ENCODE data around the gene EME2.

The EME2 gene

DNA sequence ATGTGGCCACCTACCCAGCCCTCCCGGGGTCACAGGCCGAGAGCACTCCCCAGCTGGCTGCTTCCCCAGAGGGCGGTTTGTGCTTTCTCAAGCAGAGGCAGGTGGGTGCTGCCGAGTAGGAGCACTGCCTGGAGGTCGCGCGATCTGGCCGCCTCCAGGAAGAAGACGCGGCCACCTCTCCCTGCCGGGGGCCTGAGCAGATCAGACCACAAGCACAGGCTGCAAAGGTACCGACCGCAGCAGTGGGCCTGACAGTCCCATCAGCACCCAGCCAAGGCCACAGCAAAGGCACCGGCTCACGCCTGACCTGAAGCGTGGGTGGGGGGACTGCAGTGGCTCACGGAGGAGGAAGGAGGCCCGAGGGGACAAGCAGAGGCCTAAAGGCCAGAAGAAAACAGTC, 36.1 kb downstream of the EME2 start:
- Mint-ChIP-seq H3K4me1 (peaks cover 7% of the 10 kb centered on the region), H3K27me3 (no peaks in the 10 kb centered on the region), H3K4me3 (no peak overlapping the region), H3K27ac (no peak overlapping the region), H3K36me3 (peaks cover 4% of the 10 kb centered on the region), H3K9me3 (no peaks in the 10 kb centered on the region)

DNA sequence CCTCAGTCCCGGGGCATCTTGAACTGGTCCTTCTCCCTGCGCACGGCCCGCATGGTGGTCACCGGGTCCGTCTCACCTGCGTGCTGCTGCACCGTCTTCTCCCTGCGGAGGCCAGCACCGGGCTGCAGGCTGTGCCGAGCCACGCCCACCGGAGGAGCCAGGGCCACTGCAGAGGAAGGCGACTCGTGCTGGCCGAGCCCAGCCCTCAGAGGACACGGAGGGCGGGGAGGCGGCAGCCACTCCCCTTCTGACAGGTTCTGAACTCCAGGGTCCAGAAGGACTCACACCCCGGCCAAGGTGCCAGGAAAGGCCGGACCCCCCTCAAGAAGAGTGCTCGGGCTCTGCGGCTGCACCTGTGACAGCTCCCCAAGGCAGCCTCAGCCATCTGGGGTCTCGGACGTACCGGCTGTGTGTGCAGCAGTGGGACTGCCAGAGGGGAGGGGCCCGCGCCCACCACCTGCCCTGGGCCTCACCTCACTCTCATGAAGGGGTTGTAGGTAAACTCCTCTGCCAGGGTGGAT, 36.7 kb downstream of the EME2 start:
- Mint-ChIP-seq H3K9me3 (no peaks in the 10 kb centered on the region), H3K27ac (no peak overlapping the region), H3K36me3 (peaks cover 4% of the 10 kb centered on the region)

DNA sequence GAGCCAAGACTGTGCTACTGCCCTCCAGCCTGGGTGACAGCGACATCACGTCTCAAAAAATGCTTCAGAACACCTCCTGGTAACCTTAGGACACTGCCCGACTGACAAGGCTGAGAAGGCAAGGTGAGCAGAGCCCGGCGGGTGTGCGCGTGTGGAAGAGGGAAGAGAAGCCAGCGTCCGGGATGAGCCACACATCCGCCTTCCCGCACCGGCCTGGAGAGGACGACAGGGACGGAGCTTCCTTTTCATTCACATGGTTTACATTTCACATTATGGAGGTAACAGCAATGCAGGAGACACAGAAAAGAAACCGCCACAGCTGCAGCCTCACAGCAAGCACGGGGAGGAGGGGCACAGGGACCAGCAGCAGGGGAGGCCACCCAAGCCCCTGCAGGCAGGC, 37.5 kb downstream of the EME2 start:
- Mint-ChIP-seq H3K4me1 (peaks cover 7% of the 10 kb centered on the region), H3K27me3 (no peaks in the 10 kb centered on the region), H3K27ac (no peak overlapping the region), H3K4me3 (no peak overlapping the region), H3K9me3 (no peaks in the 10 kb centered on the region), H3K36me3 (peaks cover 4% of the 10 kb centered on the region)

More for the DNA sequence above, 36.7 kb downstream of the EME2 start:
- Mint-ChIP-seq H3K4me1 (peaks cover 7% of the 10 kb centered on the region), H3K4me3 (no peak overlapping the region), H3K27me3 (no peaks in the 10 kb centered on the region)

DNA sequence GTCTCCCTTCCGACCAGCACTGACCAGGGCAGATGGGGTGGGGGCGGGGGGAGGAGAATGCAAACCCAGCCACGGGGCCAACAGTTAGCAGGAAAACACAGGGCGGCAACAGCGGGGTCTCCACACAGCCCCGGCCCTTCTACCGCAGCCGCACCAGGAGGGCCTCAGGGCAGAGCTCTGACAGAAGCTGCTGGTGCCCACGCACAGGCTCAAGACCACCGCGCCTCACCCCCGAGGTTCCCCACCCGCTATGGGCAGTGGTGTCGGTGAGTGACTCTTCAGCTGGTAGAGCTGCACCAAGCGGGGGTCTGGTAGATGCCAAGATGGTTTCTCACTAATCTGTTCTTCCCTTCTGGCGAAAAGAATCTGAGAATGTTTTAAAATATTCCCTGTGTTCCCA, 37.9 kb downstream of the EME2 start:
- no peaks in the 10 kb centered on the region for H3K9me3 Mint-ChIP-seq
- peaks cover 4% of the 10 kb centered on the region for H3K36me3 Mint-ChIP-seq
- no peak overlapping the region for H3K4me3 Mint-ChIP-seq
- no peak overlapping the region for H3K27ac Mint-ChIP-seq
- H3K4me1 Mint-ChIP-seq, result peaks cover 7% of the 10 kb centered on the region
- H3K27me3 Mint-ChIP-seq, result no peaks in the 10 kb centered on the region

DNA sequence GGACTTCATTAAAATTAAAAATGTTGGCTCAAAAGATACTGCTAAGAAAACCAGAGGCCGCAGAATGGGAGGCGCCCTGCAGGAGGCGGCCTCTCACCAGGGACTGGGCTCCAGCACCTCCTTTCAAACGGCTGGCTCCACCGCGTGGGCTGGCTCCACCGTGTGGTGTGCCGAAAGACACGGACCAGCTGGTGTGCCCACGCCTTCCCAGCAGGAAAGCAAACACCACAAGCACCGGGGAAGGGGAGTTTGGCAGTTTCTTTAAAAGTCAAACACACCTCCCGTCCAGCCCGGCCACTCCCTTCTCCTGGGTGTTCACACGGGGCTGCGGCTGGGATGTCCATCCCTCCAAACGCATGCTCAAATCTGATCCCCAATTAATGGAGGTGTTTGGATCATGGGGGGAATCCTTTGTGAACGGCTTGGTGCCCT, 40.1 kb downstream of the EME2 start:
- H3K27me3 Mint-ChIP-seq, result no peaks in the 10 kb centered on the region
- H3K4me1 Mint-ChIP-seq, result peaks cover 7% of the 10 kb centered on the region
- no peaks in the 10 kb centered on the region for H3K9me3 Mint-ChIP-seq
- H3K36me3 Mint-ChIP-seq, result peaks cover 2% of the 10 kb centered on the region
- H3K27ac Mint-ChIP-seq, result no peak overlapping the region
- no peak overlapping the region for H3K4me3 Mint-ChIP-seq

DNA sequence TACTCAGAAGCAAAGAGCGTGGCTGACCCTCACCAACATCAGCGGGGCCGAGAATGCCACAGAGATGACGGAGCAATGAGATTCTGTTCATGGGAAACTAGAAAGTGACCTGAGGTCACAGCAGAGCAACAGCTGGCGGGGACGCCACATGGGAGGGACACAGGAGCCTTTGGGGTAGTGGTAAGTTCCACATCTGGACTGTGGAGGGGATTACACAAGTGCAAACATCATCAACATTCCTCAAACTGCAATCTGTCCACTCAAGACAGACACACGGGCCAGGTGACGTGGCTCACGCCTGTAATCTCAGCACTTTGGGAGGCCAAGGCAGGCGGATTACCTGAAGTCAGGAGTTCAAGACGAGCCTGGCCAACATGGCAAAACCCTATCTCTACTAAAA, 42.9 kb downstream of the EME2 start:
- Mint-ChIP-seq H3K9me3 (no peaks in the 10 kb centered on the region), H3K36me3 (peaks cover 2% of the 10 kb centered on the region), H3K4me1 (peaks cover 7% of the 10 kb centered on the region), H3K4me3 (no peak overlapping the region), H3K27ac (no peak overlapping the region), H3K27me3 (no peaks in the 10 kb centered on the region)

DNA sequence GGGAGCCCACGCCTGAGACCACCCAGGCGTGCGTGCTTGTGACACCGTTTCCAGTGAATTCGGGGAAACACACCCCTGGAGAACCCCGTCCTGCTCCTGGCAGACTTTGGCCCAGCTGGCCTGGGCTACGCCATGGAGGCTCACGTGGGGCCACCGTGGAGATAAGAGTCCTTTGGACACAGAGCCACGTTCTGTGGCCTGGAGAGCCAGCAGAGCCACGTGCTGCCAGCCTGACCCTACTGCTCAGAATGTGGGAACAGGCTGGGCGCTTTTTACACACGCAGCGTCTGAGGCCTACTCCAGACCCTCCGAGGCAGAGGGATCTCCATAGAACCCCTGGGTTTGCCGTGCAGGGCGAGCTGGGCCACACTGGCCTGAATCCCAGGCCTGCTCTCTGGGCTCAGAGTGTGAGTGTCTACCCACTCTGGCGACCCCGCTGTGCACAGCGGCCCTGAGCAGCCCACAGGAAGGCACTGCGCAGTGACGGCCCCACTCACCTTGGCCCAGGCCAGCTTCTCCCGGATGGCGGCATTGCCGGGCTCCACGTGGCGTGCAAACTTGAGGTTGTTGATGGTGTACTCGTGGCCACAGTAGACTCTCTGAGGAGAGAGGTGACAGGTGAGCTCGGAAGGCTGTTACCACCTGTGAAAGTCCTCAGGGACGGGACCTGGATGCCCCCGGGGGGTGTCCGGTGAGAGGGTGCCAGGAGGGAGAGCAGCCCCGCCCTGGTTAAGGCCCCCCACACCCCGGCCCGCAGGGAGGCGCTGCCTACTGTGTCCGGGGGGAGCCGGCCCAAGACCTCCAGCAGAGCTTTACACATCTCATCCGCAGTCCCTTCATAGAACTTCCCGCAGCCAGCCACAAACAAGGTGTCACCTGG, 44.0 kb downstream of the EME2 start:
- peaks cover 2% of the 10 kb centered on the region for H3K36me3 Mint-ChIP-seq
- H3K4me3 Mint-ChIP-seq, result no peak overlapping the region
- no peak overlapping the region for H3K27ac Mint-ChIP-seq
- H3K4me1 Mint-ChIP-seq, result peaks cover 7% of the 10 kb centered on the region
- no peaks in the 10 kb centered on the region for H3K27me3 Mint-ChIP-seq
- H3K9me3 Mint-ChIP-seq, result no peaks in the 10 kb centered on the region

DNA sequence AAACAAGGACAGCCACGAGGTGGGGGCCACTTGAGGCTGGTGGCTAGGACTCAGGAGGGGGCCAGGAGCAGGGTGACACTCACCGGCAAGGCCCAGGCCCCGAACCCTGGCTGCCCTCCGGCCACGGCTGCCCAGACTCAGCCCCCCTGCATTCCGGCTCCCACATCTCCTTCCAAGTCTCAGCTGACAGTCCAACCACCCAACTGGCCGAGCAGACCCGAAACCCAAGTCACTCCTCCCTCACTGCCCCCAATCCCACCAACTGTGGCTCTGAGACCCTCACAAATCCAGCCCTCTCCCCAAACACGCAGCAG, 44.6 kb downstream of the EME2 start:
- Mint-ChIP-seq H3K4me3 (no peak overlapping the region), H3K9me3 (no peaks in the 10 kb centered on the region), H3K27ac (no peak overlapping the region), H3K36me3 (peaks cover 2% of the 10 kb centered on the region), H3K4me1 (peaks cover 7% of the 10 kb centered on the region), H3K27me3 (no peaks in the 10 kb centered on the region)

DNA sequence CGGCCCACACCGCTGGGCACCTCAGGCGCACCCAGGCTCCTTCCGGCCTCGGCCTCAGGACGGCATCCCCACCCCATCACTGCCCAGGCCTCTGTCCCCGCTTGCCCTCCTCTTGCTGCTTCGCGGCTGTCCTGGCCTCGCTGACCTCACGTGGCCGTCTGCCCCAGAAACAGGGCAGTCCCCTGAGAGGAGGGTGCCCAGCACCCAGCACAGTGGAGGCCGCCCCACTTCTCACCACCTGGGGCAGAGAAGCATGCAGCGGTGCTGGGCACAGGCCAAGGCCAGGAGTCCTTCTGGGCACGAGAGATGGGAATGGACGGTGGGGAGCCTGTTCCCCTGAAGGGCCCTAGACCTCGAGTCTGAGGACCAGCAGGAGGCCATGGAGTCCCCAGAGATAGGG, 45.1 kb downstream of the EME2 start:
- no peaks in the 10 kb centered on the region for H3K9me3 Mint-ChIP-seq
- peaks cover 7% of the 10 kb centered on the region for H3K4me1 Mint-ChIP-seq
- H3K27ac Mint-ChIP-seq, result no peak overlapping the region
- no peaks in the 10 kb centered on the region for H3K27me3 Mint-ChIP-seq
- H3K36me3 Mint-ChIP-seq, result peaks cover 2% of the 10 kb centered on the region
- no peak overlapping the region for H3K4me3 Mint-ChIP-seq

DNA sequence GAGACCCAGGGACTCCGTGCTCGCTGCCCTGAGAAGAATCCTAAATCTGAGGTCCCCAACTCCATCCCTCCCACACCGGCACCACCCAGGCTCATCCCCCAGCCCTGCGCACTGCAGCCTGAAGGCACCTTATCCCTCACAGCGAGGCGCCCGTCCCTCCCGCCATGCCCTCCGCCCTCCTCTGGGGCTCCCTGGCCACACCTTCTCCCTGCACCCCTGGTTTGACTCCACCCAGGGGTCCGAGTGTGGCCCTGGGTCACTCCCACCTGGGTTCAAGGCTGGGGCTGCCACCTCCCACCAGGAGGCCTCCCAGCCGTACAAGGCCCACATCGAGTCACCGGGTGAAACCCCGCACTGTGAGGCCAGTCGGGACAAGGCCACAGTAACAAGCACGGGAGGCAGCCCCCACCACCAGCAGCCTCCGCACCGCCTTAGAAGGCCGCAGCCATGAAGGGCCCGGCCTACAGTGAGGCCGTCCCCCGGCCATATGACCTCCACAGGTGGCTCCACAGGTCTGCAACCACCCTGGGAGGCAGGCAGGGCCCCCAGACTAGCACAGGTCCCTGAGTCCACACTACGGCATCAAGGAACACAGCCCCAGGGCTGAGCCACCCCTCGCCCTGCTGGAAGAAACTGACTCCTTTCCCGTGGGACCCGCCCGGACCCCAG, 45.7 kb downstream of the EME2 start:
- no peaks in the 10 kb centered on the region for H3K9me3 Mint-ChIP-seq
- no peak overlapping the region for H3K27ac Mint-ChIP-seq
- H3K4me3 Mint-ChIP-seq, result no peak overlapping the region
- H3K36me3 Mint-ChIP-seq, result peaks cover 2% of the 10 kb centered on the region
- peaks cover 3% of the 10 kb centered on the region for H3K4me1 Mint-ChIP-seq
- H3K27me3 Mint-ChIP-seq, result no peaks in the 10 kb centered on the region

DNA sequence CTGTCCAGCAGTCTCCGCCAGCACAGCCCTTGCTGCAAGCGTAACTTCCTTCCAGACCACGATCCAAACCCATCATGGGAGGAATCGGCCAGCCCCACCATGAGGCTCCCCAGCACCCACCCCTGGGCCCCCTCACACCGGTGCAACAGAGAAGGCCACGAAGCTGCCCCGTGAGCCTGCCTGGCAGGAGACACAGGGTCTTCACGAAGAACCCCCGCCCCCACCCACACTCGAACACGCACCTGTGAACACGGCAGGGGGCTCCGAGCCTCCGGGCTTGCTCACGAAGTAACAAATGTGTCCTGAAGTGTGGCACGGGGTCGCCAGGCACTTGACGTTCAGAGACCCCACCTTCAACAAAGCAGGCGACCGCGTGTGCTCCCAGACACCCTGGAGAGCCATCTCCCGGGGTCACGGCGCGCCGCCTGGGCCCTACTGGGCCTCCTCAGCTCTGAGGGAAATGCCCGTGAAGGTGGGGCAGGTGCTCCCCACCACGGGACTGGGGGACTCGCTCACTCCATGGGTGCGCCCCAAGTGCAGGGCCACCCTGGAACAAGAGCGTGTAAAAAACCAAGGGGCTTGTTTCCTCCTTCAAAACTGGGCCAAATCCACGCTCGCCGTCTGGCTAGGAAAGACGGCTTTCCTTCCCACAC, 46.4 kb downstream of the EME2 start:
- Mint-ChIP-seq H3K4me3 (no peak overlapping the region), H3K36me3 (peaks cover 2% of the 10 kb centered on the region), H3K4me1 (peaks cover 4% of the 10 kb centered on the region), H3K9me3 (no peaks in the 10 kb centered on the region), H3K27ac (no peak overlapping the region), H3K27me3 (no peaks in the 10 kb centered on the region)

DNA sequence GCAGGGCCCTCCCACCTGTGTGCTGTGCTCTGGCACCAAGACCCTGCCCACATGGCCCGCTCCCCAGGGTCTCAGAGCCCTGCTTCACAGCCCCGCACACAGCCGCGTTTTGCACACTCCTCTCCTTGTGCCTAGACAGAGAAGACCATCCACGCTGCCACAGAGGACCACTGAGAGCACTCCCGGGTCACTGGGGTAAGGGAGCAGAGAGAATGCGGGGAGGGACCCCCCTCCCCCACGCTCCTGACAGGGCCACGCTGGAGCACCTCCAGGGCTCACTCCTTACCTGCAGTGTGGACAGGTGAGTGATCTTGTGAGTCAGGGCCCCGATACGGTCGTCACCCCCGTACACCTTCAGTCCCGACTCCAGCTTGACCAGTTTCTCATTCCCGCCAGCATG, 47.0 kb downstream of the EME2 start:
- Mint-ChIP-seq H3K36me3 (peaks cover 2% of the 10 kb centered on the region), H3K27me3 (no peaks in the 10 kb centered on the region), H3K27ac (no peak overlapping the region), H3K4me3 (no peak overlapping the region), H3K9me3 (no peaks in the 10 kb centered on the region), H3K4me1 (peaks cover 10% of the 10 kb centered on the region)

DNA sequence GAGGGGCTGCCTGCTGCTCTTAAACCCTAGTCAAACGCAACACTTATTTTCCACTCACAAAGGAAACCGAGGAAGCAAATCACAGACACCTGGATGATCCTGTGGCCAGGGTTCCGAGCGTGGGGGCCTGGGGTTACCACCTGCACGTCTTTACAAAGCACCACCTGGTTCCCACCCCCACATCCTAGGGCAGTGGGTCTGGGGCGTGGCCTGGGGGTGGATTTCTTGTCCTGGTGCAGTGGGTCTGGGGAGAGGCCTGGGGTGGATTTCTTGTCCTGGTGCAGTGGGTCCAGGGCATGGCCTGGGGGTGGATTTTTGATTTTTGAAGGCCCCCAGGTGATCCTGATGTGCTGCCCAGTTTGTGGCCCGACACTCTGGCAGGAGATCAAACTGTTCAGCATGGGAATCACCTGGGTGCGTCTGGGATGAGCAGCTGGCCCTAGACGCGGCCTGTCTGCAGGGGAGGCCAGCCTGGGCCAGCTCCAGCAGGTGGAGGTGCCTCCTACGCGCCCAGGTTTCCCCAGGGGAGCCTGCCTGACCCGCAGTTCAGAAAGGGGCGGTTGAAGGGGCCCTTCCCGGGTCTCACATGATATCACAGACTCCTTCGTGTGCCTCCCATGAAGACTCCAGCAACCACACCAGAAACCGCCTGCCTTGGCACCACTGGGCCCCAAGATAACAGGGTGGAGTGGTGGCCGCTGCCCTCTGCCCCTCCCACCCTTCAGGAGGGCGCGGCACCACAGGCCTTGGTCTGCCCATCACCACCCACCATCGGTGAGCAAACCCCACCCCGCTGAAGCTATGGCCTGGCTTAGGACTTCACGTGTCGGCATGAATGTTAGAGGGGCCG, 47.7 kb downstream of the EME2 start:
- H3K9me3 Mint-ChIP-seq, result no peaks in the 10 kb centered on the region
- H3K27me3 Mint-ChIP-seq, result no peaks in the 10 kb centered on the region
- H3K27ac Mint-ChIP-seq, result no peak overlapping the region
- H3K4me1 Mint-ChIP-seq, result peaks cover 14% of the 10 kb centered on the region
- H3K36me3 Mint-ChIP-seq, result peaks cover 2% of the 10 kb centered on the region
- H3K4me3 Mint-ChIP-seq, result no peak overlapping the region

DNA sequence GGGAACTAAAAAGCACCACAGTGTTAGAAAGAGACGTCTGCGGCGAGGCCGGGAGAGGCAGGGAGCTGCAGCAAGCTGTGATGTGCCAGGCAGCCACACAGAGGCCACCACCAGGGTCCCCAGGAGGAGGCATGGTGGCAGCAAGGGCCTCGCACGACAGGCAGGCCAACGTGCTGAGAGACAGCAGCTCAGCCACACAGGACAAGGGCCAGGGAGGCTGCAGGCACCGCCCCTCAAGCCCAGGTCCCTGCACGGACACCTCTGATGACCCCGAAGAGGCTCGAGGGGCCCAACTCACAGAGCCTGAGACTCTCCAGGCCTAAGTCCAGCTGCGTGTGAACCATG, 48.3 kb downstream of the EME2 start:
- H3K4me1 Mint-ChIP-seq, result peaks cover 19% of the 10 kb centered on the region
- H3K27ac Mint-ChIP-seq, result no peak overlapping the region
- H3K9me3 Mint-ChIP-seq, result no peaks in the 10 kb centered on the region
- H3K27me3 Mint-ChIP-seq, result no peaks in the 10 kb centered on the region
- H3K4me3 Mint-ChIP-seq, result no peak overlapping the region
- H3K36me3 Mint-ChIP-seq, result no peaks in the 10 kb centered on the region

DNA sequence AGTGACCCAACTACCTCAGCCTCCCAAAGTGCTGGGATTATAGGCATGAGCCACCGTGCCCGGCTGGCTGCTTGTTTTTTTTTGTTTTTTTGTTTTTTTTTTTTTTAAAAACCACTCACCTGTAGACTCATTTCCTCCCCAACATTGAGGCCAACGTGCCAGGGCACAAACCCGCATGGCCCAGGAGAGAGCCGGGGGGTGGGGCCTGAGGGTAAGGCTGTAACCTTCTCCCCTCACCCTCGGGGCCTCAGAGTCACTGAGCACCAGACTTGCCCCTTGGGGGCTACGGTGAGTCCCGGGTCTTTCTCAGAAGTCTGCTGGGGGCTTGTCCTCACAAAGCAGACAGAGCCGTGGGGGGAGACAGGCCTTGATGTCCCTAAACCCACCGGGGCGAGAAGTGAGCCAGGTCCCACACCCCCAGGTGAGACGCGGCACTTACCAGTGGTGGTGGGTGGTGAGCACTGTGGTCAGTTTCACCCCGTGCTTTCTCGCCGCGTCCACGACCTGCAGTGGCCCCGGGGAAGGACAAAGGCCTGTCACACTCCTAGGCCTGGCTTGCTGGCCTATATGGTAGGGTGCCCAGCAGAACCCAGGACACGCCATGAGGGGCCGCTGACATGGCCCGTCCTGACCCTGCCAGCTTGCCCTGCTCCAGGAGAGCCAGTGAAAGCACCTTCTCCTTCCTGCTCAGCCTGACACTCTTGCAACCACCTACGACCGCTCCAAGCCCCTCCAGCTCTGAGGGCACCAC, 49.4 kb downstream of the EME2 start:
- Mint-ChIP-seq H3K9me3 (no peaks in the 10 kb centered on the region), H3K27ac (no peak overlapping the region), H3K4me1 (peaks cover 19% of the 10 kb centered on the region), H3K4me3 (no peak overlapping the region), H3K27me3 (no peaks in the 10 kb centered on the region), H3K36me3 (no peaks in the 10 kb centered on the region)
